ENCODE data around the gene TEX48.

TEX48 gene

GRCh38 chr9:114694719-114695269, 12.8 kb upstream of the TEX48 start:
- no peak for DNase-seq (ENCODE audit: low read depth)

GRCh38 chr9:114694146-114694545, 12.2 kb upstream of the TEX48 start:
- H3K4me3 ChIP-seq (replicated peaks; ENCODE audit: low read depth, low read length) = no peak overlapping the region
- DNase-seq (ENCODE audit: low read depth) = no peak
- TF ChIP-seq, protein P1, sequence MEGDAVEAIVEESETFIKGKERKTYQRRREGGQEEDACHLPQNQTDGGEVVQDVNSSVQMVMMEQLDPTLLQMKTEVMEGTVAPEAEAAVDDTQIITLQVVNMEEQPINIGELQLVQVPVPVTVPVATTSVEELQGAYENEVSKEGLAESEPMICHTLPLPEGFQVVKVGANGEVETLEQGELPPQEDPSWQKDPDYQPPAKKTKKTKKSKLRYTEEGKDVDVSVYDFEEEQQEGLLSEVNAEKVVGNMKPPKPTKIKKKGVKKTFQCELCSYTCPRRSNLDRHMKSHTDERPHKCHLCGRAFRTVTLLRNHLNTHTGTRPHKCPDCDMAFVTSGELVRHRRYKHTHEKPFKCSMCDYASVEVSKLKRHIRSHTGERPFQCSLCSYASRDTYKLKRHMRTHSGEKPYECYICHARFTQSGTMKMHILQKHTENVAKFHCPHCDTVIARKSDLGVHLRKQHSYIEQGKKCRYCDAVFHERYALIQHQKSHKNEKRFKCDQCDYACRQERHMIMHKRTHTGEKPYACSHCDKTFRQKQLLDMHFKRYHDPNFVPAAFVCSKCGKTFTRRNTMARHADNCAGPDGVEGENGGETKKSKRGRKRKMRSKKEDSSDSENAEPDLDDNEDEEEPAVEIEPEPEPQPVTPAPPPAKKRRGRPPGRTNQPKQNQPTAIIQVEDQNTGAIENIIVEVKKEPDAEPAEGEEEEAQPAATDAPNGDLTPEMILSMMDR (IDR thresholded peaks at IDR 0.05; ENCODE audit: low read length, missing control alignments) = no peak

More at GRCh38 chr9:114694719-114695269, 12.8 kb upstream of the TEX48 start:
- TF ChIP-seq, protein P1 (IDR thresholded peaks at IDR 0.05; ENCODE audit: low read length, missing control alignments) = no peak
- H3K4me3 ChIP-seq (replicated peaks; ENCODE audit: low read depth, low read length) = no peak overlapping the region

GRCh38 chr9:114693248-114693855, 11.4 kb upstream of the TEX48 start:
- TF ChIP-seq, protein P1 (IDR thresholded peaks at IDR 0.05; ENCODE audit: low read length, missing control alignments) = no peak

GRCh38 chr9:114691956-114692295, 9.9 kb upstream of the TEX48 start:
- no peak overlapping the region for H3K4me3 ChIP-seq (replicated peaks; ENCODE audit: low read depth, low read length)
- TF ChIP-seq, protein P1 (IDR thresholded peaks at IDR 0.05; ENCODE audit: low read length, missing control alignments) = no peak
- no peak for DNase-seq (ENCODE audit: low read depth)

More at GRCh38 chr9:114693248-114693855, 11.4 kb upstream of the TEX48 start:
- H3K4me3 ChIP-seq (replicated peaks; ENCODE audit: low read depth, low read length) = no peak overlapping the region
- DNase-seq (ENCODE audit: low read depth) = no peak

- H3K4me3 ChIP-seq (replicated peaks; ENCODE audit: low read depth, low read length) = no peak overlapping the region
- peak; percentile 71 for DNase-seq (ENCODE audit: low read depth)
- TF ChIP-seq, protein P1 (IDR thresholded peaks at IDR 0.05; ENCODE audit: low read length, missing control alignments) = no peak
Observed at GRCh38 chr9:114691046-114691955, 9.3 kb upstream of the TEX48 start.

GRCh38 chr9:114690308-114690707, 8.3 kb upstream of the TEX48 start:
- no peak overlapping the region for H3K4me3 ChIP-seq (replicated peaks; ENCODE audit: low read depth, low read length)
- DNase-seq (ENCODE audit: low read depth) = no peak
- TF ChIP-seq, protein P1 (IDR thresholded peaks at IDR 0.05; ENCODE audit: low read length, missing control alignments) = no peak
